WTC11 (cell line): ENCODE data around the gene TNFRSF11A.

Experiments used
- USF1 ChIP-seq: sonication (generic); formaldehyde crosslinking; IDR thresholded peaks from 2 replicates; pipeline ENCODE4 v1.8.0; 2022; ENCODE audit warnings: mild to moderate bottlenecking, missing genetic modification reagents
- ZNF232 ChIP-seq: sonication (generic); formaldehyde crosslinking; IDR thresholded peaks from 2 replicates; pipeline ENCODE4 v1.8.0; 2022; ENCODE audit warnings: mild to moderate bottlenecking, missing genetic modification reagents

- TF ChIP-seq ZNF232 (CRISPR knock-in tag) (no peak), USF1 (CRISPR knock-in tag) (no peak)
Observed at GRCh38 chr18:62335494-62335893, 10.4 kb downstream of the TNFRSF11A start.
